GM21390 (cell line): ENCODE results near the gene ST7.
"Not testable (repeated sequence)": the region's sequence is repeated elsewhere in the genome, so short reads cannot be mapped to it uniquely, and the experiment has no call there.

Experiments
- ATAC-seq: cut with Tn5 transposase; IDR thresholded peaks from one replicate; pipeline ENCODE4 v1.9.1; 2021; ENCODE audit not compliant: unreplicated experiment

ST7 gene

DNA sequence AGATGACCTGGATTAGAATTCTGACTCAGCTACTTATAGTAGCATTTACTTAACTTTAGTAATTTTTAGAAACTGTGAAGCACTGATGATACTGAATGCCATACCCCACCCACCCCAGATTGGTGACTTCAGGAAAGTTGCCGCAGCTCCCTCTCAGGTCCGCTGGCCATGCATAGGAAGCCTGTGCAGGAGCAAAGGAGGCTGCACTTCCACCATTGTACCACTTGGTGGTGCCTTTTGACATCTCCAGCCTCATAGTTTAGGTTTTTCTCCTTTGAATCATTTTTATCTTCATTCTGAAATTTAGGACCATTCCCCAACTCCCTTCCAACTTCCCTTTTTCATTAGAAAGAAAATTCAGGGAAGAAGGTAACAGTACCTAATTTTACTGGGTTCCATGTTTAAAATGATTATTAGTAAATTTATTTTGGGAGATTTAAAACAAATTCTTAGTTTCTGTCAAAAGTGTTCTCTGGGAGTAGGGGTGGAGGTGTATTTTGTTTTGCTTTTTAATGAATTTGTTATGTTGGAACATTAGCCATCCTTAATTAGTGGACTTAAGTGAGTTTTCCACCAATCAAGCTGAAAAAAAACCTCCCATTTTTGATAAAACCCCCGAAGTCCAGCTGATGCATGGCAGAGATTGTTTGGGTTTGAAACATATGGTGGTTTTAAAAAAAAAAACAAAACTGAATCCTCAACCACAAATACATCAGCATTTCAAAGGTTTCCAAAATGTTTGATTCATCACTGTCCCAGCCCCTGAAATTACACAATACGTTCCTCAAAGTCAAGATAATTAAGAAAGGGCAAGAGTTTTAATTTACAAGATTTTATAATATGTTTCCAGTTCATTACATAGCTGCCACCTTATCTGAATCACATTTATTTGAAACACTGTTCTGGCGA, 259.9 kb downstream of the ST7 start:
- ATAC-seq = peak; percentile 80

DNA sequence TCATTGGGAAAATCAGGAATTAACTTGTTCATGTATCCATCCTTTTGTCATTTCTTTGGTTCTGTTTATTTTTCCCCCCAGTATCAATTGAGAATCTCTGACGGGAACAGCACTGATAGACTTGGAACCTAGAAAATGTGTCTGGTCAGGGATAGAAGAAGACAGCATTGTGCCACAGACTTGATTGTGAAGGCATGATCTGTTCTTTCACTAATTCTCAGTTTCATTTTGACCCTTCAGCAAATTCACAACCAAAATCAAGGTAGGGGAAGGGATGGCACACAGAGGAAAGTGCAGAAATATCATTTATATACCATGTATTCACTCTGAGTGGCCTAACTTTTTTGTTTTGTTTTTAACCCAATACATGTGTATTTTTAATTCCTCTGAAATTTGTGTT, 262.7 kb downstream of the ST7 start:
- no peak for ATAC-seq

GRCh38 chr7:117216436-117217069, 263.3 kb downstream of the ST7 start:
- ATAC-seq = no peak

- ATAC-seq = no peak
Observed at GRCh38 chr7:117217106-117218035, 264.1 kb downstream of the ST7 start.

- no peak for ATAC-seq
Observed at GRCh38 chr7:117218700-117219099, 265.4 kb downstream of the ST7 start.

- no peak for ATAC-seq
Observed at GRCh38 chr7:117219485-117219884, 266.2 kb downstream of the ST7 start.

DNA sequence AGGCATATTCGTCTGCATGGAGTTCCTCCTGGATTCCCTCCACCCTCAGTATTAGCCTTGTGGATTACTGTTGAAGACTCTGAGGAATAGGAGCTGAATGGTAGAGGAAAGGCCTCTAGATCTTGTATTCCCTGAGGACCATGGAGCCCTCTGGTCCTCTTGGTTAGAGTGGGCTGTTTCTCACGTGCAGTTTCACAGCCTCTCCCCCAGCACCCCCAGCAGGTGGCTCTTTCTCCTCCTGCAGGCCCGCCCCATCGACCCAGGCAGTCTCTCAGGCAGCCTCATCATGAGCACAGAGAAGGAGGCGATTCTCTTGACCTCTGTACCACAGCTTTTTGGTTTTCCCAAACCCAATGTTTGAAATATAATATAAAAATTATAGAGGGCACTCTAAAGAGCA, 267.5 kb downstream of the ST7 start:
- ATAC-seq = no peak

DNA sequence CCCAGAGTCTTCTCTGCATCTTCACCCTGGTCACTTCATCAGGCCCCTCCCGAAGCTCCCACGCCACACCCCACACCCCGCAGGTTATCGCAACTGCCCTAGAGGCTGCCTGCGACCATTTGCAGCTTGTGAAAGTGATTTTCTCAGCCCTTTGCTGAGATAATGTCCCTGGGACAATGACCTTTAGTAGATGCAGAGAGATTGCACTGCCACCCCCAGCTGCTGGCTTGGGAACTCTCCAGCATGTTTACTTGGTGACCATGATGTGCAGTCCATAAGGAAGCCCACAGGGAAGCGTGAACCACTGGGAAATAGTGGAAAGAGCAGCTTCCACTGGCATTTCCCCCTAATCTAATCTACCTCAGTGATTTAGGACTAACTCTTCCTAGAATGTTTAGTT, 272.2 kb downstream of the ST7 start:
- no peak for ATAC-seq

- no peak for ATAC-seq
Observed at GRCh38 chr7:117227091-117227490, 273.8 kb downstream of the ST7 start.

DNA sequence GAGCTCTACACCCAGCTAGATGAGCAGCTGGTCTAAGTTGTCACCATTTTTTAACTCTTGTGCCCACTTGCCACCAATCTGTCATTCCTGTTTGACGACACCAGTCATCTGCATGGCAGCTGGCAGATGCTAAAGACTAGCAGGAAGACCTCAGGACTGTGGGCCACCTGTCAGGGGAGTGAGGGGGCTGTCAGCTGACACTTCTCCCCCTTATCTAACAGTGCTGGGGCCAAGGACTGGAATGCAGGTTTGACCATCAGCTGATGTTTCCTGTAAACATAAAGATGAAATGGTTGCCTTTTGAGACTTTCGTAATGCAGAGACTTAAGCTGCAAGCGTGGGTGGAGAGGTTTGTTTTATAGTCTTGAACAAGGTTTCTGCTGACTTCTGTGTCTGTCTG, 276.0 kb downstream of the ST7 start:
- ATAC-seq = no peak

- peak; percentile 60 for ATAC-seq
Observed at GRCh38 chr7:117230276-117231046, 277.2 kb downstream of the ST7 start.

- ATAC-seq = no peak
Observed at GRCh38 chr7:117231047-117231359, 277.7 kb downstream of the ST7 start.

- ATAC-seq = no peak
Observed at GRCh38 chr7:117237646-117238045, 284.3 kb downstream of the ST7 start.

DNA sequence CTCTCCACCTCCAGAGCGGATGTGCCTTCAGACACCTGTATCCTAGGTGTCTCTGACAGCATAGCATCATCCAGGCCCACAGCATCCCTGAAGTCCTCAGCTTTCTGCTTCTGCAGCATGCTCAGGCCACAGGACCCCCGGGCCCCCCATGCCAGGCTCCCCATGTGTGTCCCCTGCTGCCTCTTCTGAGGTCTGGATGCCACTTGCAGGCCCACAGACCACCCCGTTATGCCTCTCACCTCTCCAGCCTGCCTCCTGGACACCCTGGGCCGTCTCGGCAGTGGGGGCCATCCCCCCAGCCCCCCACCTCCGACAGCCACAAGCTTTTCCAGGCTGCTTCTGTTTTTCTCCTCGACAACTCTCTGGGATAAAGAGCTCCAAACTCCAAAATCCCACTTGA, 285.2 kb downstream of the ST7 start:
- no peak for ATAC-seq

DNA sequence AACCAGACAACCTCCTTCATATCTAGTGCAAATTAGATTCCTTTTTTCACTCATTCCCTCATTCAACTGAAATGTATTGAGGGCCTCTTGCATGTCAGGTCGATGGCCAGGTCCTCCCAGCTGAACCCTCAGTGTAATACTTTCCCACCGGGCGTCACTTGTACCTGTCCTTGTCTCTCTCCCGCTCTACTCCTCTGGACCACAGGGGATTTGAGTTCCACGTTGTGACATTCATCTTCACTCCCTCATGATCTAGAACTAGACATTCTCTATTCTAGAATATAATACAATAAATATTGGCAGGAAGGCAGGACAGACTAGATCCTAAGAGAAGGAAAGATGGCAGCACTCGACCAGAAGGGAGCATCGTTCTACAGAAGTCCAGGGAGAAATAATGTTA, 285.6 kb downstream of the ST7 start:
- no peak for ATAC-seq

DNA sequence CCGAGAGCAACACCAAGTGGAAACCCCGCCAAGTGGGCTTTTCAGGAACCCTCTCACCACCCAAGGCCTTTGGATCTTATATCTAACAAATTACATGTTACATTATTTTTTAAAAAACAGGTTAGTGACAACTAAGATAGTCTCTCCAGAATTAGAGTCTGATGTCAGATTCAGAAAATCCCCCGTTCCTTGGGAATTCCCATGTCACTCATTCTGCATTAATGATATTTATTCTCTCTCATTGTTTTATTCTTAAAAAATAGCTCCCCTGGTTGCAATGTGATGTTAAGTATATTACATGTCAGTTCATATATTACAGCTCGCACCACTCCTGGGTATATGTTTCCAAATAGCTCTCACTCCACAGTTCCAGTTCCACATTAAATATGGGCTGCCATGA, 287.8 kb downstream of the ST7 start:
- ATAC-seq = no peak

GRCh38 chr7:117243390-117243789, 290.1 kb downstream of the ST7 start:
- ATAC-seq = no peak

- ATAC-seq = not testable (repeated sequence)
Observed at GRCh38 chr7:117245703-117246102, 292.4 kb downstream of the ST7 start.

- no peak for ATAC-seq
Observed at GRCh38 chr7:117247809-117248208, 294.5 kb downstream of the ST7 start.

DNA sequence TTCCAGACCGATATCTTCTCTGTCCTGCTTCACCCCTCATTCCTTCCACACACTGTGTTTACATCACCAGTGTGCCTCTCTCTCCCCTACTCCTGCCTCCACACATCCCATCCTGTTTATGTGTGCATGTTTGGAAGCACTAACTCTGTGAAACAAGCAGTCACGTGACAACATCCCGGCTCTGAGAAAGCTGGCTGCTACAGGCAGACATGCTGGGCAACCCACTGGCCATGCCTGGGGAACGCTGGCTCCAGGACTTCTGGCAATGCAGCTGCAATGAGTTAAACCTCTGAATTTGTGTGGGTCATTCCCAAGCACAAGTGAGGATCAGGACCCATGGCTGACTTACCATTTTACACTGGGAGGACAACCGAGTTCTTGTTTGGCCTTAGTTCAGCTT, 295.5 kb downstream of the ST7 start:
- no peak for ATAC-seq

GRCh38 chr7:117249696-117250095, 296.4 kb downstream of the ST7 start:
- ATAC-seq = no peak
